Osteoblast (primary cell): ENCODE results near the gene IQGAP1. TPM values are rescaled to one million over a fixed set of nuclear protein-coding genes. Genes with fewer than 3 reads are reported as not detected.
"Not testable (repeated sequence)": the region's sequence is repeated elsewhere in the genome, so short reads cannot be mapped to it uniquely, and the experiment has no call there.

ENCODE experiments used
- DNase-seq: peaks from one replicate; pipeline ENCODE4 v3.0.0; 2011; ENCODE audit warnings: low spot score, mixed read lengths; ENCODE audit not compliant: insufficient read length; ENCODE audit errors: missing footprints
- H2AFZ ChIP-seq: 2 replicates; pipeline ENCODE4 v1.6.0; 2011; ENCODE audit warnings: mild to moderate bottlenecking, low read length
- H3K27ac ChIP-seq: 2 replicates; pipeline ENCODE4 v1.5.1; 2011; ENCODE audit warnings: mild to moderate bottlenecking, low read depth, low read length, moderate library complexity
- H3K27me3 ChIP-seq: 2 replicates; pipeline ENCODE4 v1.6.0; 2012; ENCODE audit warnings: mild to moderate bottlenecking, control low read depth, inconsistent platforms, low read length, moderate library complexity; ENCODE audit not compliant: insufficient read depth
- H3K36me3 ChIP-seq: 2 replicates; pipeline ENCODE4 v1.5.1; 2011; ENCODE audit warnings: mild to moderate bottlenecking, low read length, control low read depth, moderate library complexity; ENCODE audit not compliant: insufficient read depth
- H3K4me1 ChIP-seq: 2 replicates; pipeline ENCODE4 v1.5.1; 2011; ENCODE audit warnings: mild to moderate bottlenecking, low read length, control low read depth, moderate library complexity; ENCODE audit not compliant: insufficient read depth
- H3K4me2 ChIP-seq: 2 replicates; pipeline ENCODE4 v1.6.0; 2011; ENCODE audit warnings: mild to moderate bottlenecking, low read length; ENCODE audit not compliant: insufficient read depth
- H3K4me3 ChIP-seq: fragments of 200-600 bp; sonication (generic); 3 replicates; pipeline ENCODE4 v1.5.1; 2012; ENCODE audit warnings: mild to moderate bottlenecking, low read length, inconsistent platforms; ENCODE audit not compliant: insufficient read depth
- H3K79me2 ChIP-seq: 2 replicates; pipeline ENCODE4 v1.6.0; 2012; ENCODE audit warnings: mild to moderate bottlenecking, low read length, control low read depth, inconsistent platforms; ENCODE audit not compliant: insufficient read depth
- H3K9me3 ChIP-seq: 2 replicates; pipeline ENCODE4 v1.5.1; 2011; ENCODE audit warnings: low read depth, low read length, control low read depth
- H4K20me1 ChIP-seq: 2 replicates; pipeline ENCODE4 v1.6.0; 2012; ENCODE audit warnings: mild to moderate bottlenecking, low read length, control low read depth; ENCODE audit not compliant: insufficient read depth
- CTCF ChIP-seq: IDR thresholded peaks from 2 replicates; pipeline ENCODE4 v1.5.1; 2011; ENCODE audit warnings: mild to moderate bottlenecking, low read depth, low read length, moderate library complexity; ENCODE audit errors: extremely low read depth
- total RNA-seq: library from RNA; depleted of rRNA; stranded (reverse); fragments of >200 nt; gene quantifications from 2 replicates; pipeline ENCODE4 v1.2.3, GENCODE V29; 2012

IQGAP1 gene
- total RNA-seq, 1 donor = 259 TPM

- DNase-seq = no peak
- no peaks in the 10 kb centered on the region for H3K4me1 ChIP-seq
- H2AFZ ChIP-seq = no peak overlapping the region
- peaks cover 59% of the 10 kb centered on the region for H3K36me3 ChIP-seq
- H3K9me3 ChIP-seq = no peaks in the 10 kb centered on the region
- H3K27me3 ChIP-seq = no peaks in the 10 kb centered on the region
- H3K79me2 ChIP-seq = no peaks in the 10 kb centered on the region
- no peak overlapping the region for H3K4me3 ChIP-seq
- no peak for TF ChIP-seq CTCF
- H4K20me1 ChIP-seq = no peaks in the 10 kb centered on the region
- no peak overlapping the region for H3K27ac ChIP-seq
- H3K4me2 ChIP-seq = no peak overlapping the region
Measured at GRCh38 chr15:90501898-90502297, 113.9 kb downstream of the IQGAP1 start.

GRCh38 chr15:90510781-90511180 is 122.7 kb downstream of the IQGAP1 start:
- not testable (repeated sequence) for DNase-seq, H3K4me1 ChIP-seq, H2AFZ ChIP-seq, H3K4me3 ChIP-seq, H3K27ac ChIP-seq, H4K20me1 ChIP-seq, H3K27me3 ChIP-seq, H3K36me3 ChIP-seq, H3K4me2 ChIP-seq, H3K79me2 ChIP-seq, H3K9me3 ChIP-seq

- not testable (repeated sequence) for H3K9me3 ChIP-seq, H3K27me3 ChIP-seq, DNase-seq, H4K20me1 ChIP-seq, H2AFZ ChIP-seq, H3K79me2 ChIP-seq, H3K36me3 ChIP-seq, H3K4me3 ChIP-seq, H3K4me1 ChIP-seq, H3K27ac ChIP-seq, H3K4me2 ChIP-seq
Measured at GRCh38 chr15:90511211-90511618, 123.2 kb downstream of the IQGAP1 start.

- H3K79me2 ChIP-seq = no peaks in the 10 kb centered on the region
- DNase-seq = no peak
- no peak for TF ChIP-seq CTCF
- H3K27me3 ChIP-seq = no peaks in the 10 kb centered on the region
- H3K4me3 ChIP-seq = no peak overlapping the region
- no peaks in the 10 kb centered on the region for H4K20me1 ChIP-seq
- H3K27ac ChIP-seq = no peak overlapping the region
- H3K9me3 ChIP-seq = no peaks in the 10 kb centered on the region
- no peaks in the 10 kb centered on the region for H3K36me3 ChIP-seq
- H3K4me2 ChIP-seq = no peak overlapping the region
- H3K4me1 ChIP-seq = no peaks in the 10 kb centered on the region
- no peak overlapping the region for H2AFZ ChIP-seq
Measured at GRCh38 chr15:90512276-90512675, 124.2 kb downstream of the IQGAP1 start.

DNA sequence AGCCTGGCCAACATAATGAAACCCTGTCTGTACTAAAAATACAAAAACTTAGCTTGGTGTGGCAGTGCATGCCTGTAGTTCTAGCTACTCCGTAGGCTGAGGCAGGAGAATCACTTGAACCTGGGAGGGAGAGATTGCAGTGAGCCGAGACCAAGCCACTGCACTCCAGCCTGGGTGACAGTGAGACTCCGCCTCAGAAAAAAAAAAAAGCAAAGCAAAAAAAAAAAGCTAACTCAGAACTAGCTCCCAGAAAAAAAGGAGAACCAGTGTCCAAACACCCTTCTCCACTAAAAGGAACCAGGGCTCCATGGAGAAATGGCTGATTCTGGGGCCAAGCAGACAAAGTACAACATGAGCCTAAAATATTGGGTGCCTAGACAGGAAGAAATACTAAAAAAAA is 124.9 kb downstream of the IQGAP1 start:
- Histone ChIP-seq H3K27ac (no peak overlapping the region), H2AFZ (no peak overlapping the region), H4K20me1 (no peaks in the 10 kb centered on the region), H3K79me2 (no peaks in the 10 kb centered on the region), H3K4me2 (no peak overlapping the region), H3K9me3 (no peaks in the 10 kb centered on the region), H3K4me1 (no peaks in the 10 kb centered on the region), H3K4me3 (no peak overlapping the region), H3K27me3 (no peaks in the 10 kb centered on the region), H3K36me3 (no peaks in the 10 kb centered on the region)
- TF ChIP-seq CTCF = no peak
- DNase-seq = no peak
